Activated CD4-positive, alpha-beta T cell treated with anti-CD3 and anti-CD28 coated beads, Interleukin-2, amount 50 U/mL, for 16 hours (primary cell): ENCODE measurements around the gene DHRS7C.

Experiments used
- DNase-seq: peaks from one replicate; pipeline ENCODE4 v3.0.0-alpha.2; 2020

The DHRS7C gene

DNA sequence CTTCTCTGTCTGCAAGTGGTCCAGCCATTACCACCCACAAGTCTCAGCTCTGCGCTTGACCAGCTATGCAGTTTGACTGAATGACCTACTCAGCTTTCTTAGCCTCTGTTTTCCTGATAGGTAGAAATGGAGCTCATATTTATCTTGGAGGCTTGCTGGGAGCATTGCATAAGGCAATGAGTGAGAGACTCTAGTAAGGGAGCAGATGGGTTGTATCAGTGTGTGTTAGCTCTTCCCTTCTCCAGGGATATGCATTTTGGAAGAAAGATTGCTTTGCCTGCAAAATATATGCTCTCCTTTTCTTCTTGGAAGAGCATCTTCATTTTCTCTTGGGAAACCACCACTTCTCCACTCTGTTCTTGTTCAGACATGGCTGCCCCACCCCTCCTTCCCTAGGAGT lies 26.1 kb downstream of the DHRS7C start:
- no peak for DNase-seq

DNA sequence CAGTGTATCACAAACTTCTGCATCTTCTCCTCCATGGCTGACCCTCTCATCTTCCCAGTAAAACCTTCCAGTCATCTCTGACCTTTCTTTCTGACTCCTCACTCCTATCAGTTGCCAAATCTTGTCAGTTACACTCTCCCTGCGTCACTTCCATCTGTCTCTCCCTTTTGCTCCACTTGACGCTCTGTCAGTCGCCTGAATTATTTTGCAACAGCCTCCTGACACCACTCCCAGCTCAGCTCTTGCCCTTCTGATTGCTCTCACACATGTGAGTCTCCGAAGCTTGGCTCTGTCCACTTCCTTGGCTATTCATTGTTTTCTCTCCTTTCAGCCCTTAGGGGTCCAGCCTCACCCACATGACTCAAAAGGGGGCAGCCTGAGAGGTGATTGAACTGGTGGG lies 27.7 kb downstream of the DHRS7C start:
- peak; percentile 36 for DNase-seq

DNA sequence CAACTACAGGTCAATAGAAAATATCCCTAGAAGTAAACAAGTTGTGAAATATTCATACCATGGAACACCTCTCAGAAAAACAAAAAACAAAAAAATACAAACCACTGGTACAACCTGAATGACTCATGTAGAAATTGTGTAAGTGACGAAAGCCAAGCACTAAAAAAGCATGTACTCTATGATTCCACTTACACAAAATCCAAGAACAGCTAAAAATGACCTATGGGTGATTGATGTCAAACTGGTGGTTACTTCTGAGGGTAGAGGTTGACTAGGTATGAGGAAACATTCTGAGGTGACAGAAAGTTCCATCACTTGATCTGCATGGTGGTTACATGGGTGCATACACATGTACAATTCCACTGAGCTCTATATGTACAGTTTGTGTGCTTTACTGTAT lies 31.1 kb downstream of the DHRS7C start:
- peak; percentile 28 for DNase-seq

DNA sequence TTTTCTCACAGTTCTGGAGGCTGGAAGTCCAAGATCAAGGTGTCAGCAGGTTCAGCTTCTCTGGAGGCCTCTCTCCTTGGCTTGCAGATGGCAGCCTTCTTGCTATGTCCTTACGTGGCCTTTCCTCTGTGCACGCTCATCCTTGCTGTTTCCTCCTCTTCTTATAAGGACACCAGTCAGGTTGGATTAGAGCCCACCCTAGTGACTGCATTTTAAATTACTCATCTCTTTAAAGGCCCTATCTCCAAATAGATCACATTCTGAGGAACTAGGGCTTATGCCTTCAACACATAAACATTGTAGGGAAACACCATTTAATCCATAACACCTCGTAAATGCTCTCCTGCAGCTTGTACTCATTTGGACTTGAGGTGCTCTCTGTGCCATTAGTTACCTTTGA lies 36.3 kb downstream of the DHRS7C start:
- no peak for DNase-seq

DNA sequence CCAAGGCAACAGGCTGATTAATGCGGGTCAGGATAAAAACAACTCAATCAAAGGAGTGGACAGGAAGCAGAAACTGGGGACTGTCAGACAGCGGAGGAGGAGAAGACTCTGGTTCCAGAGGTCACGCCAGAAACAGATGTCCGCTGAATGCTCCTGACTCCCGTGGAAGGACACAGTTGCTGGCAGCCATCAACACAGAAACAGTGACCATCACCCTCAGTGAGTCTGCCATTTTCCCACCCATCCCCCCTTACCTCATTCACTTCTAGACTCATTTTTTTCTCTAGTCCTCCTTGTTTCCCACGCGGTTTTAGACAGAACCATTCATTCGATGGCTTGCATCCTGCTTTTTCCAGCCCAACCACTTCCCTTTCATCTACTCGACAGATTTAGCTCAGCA lies 40.9 kb downstream of the DHRS7C start:
- no peak for DNase-seq

DNA sequence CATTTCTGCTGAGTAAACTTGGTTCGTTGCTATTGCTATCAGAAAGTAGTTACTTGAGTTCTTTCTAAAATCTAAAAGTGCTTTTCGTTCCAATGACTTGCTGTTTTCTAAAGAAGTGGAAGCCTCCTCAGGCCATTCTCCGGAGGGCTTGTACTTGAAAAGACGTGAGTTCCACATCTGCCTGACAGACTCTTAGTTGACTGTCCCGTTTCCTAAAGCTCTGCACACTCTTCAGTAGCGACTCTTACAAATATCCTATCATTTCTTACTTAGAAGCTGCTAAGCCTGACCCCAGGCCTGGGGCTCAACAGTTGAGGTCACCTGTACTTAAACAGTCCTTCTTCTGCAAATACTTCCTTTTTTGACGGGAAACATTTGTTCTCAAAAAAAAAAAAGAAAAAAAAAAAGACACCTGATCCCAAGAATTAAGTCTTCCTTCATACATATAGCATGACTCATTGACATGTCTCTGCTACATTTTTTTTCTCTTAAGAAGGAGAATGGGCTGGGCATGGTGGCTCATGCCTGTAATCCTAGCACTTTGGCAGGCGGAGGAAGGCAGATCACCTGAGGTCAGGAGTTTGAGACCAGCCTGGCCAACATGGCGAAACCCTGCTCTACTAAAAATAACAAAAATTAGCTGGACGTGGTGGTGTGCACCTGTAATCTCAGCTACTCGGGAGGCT lies 61.5 kb downstream of the DHRS7C start:
- DNase-seq, result no peak

DNA sequence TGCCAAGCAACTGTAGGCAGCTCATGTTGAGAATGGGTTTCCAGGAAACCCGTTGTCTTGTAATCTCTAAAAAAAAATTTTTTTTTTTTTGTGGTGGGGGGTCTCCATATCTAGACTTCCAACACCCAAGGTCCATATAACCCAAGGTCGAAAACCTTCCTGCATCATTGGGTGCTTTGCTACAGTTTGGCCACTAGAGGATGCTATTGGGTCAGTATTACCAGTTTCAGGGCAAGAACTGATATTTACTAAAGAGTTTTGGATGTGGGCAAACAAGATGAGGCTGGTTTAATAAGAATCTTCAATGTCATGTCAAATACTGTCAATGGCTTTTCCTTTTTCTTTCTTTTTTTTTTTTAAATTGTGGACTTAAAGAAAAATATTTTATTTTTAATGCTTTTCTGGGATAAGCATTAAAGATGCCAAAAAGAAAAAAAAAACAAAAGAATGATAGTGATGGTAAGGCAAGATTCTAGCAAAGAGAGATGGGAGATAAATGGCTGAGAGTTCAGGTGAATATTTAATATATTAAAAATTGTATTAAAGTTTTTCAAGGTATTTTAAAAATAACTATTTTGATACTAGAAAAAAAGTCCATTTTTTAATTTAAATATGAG lies 62.2 kb downstream of the DHRS7C start:
- DNase-seq, result peak; percentile 60

DNA sequence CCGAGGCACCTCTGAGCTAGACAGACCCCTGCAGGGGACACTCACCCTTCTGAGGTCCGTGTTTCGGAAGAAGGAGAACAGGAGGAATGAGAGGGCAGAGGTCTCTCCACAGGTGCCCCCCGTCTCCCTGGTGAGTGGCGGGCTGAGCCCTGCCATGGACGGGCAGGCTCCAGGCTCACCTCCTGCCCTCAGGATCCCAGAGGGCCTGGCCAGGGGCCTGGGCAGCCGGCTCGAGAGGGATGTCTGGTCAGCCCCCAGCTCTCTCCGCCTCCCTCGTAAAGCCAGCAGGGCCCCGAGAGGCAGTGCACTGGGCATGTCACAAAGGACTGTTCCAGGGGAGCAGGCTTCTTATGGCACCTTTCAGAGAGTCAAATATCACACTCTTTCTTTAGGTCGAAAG lies 62.8 kb downstream of the DHRS7C start:
- DNase-seq, result no peak

DNA sequence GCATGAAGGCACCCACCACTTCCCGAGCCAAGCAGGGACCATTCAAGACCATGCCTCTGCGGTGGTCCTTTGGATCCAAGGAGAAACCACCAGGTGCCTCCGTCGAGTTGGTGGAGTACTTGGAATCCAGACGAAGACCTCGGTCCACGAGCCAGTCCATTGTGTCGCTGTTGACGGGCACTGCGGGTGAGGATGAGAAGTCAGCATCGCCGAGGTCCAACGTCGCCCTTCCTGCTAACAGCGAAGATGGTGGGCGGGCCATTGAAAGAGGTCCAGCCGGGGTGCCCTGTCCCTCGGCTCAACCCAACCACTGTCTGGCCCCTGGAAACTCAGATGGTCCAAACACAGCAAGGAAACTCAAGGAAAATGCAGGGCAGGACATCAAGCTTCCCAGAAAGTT lies 63.4 kb downstream of the DHRS7C start:
- no peak for DNase-seq

DNA sequence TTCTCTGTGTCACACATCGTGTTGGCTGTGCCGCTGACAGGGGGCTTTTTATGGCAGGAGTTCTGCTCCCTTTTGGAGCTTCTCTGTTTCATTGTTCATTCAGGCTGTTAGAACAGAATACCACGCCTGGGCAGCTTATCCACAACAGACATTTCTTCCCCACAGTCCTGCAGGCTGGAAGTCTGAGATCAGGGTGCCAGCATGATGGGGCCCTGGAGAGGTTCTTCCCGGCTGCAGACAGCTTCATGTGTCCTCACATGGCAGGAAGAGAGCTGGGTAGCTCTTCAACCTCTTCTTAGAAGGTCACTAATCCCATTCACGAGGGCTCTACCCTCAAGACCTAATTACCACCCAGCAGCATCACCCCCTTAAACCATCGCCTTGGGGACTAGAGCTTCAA lies 65.1 kb downstream of the DHRS7C start:
- DNase-seq, result no peak

DNA sequence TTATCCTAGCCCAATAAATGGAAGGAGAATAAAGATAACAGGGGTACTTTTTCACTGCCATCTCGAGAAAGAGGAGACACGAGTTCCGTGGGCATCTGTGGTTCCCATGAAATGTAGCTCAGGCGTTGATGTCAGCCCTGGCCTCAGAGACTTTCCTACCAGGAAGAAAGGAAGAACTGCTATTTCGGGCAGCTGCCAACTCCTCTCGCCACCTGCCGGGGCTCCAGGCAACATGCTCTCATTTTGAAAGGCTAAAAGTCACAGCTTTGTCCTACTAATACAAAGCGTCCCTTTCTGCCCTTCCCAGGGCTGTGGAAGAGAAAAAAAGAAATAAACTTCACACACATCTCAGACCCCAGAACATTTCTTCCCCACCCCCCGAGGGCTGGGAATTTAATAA lies 65.8 kb downstream of the DHRS7C start:
- no peak for DNase-seq
